K562 (cell line): Measurements from ENCODE around the gene VTN. TPM values are rescaled to one million over a fixed set of nuclear protein-coding genes. Genes with fewer than 3 reads are reported as not detected.

ENCODE experiments used
- ATAC-seq: fragments of 200-7000 bp; cut with Tn5 transposase; 3 replicates; pipeline ENCODE4 v1.9.1; 2020; ENCODE audit warnings: moderate library complexity
- BruUV-seq: library from RNA; stranded (reverse); fragments of 400-500 nt; replicated peaks from 2 replicates; lab custom pipeline; 2021; lab: Mats Ljungman, UMichigan
- CTCF ChIA-PET: fragments of 300-600 bp; formaldehyde crosslinking; extraction: SDS; loops from one replicate; lab custom pipeline; 2021; ENCODE audit warnings: low intra/inter-chr PET ratio; lab: Yijun Ruan, JAX
- POLR2A ChIA-PET: fragments of 300-600, 350-650 bp; sonication (Branson Sonifier 250); formaldehyde crosslinking; extraction: SDS; loops from one replicate; lab custom pipeline; 2021; ENCODE audit warnings: antibody characterized with exemption, inconsistent platforms; lab: Yijun Ruan, JAX
- DNase-seq, 4 experiments: peaks; one replicate each; pipeline versions ENCODE4 v3.0.0 to v3.0.0-alpha.2; 2011 to 2018; ENCODE audit warnings: low spot score in 3 of 4, mixed read lengths in 3 of 4; ENCODE audit errors: extremely low read depth in 1 of 4
- FAIRE-seq: peaks from 2 replicates; lab custom pipeline; 2011; peaks lifted over from hg19 to GRCh38; lab: Jason Lieb, UNC
- H2AFZ ChIP-seq: 2 replicates; pipeline ENCODE4 v1.6.0; 2011; ENCODE audit warnings: low read depth, low read length, control low read depth, inconsistent platforms
- H3K27ac ChIP-seq: fragments of 200-600 bp; 3 replicates; pipeline ENCODE4 v1.8.0; 2011; ENCODE audit warnings: low read depth, mild to moderate bottlenecking, control low read depth, inconsistent platforms, low read length, moderate library complexity, mixed read lengths; ENCODE audit errors: extremely low read depth
- H3K27me3 ChIP-seq, 2 experiments: fragments of 300-600 bp in 1 of 2; 2 replicates in 1 of 2; 3 replicates in 1 of 2; pipeline versions ENCODE4 v1.6.0 to v1.8.0; 2011; ENCODE audit warnings: inconsistent platforms in 2 of 2, low read length in 2 of 2, mild to moderate bottlenecking in 1 of 2, mixed read lengths in 1 of 2, moderate library complexity in 1 of 2; ENCODE audit not compliant: control insufficient read depth in 2 of 2, insufficient read depth in 2 of 2
- H3K36me3 ChIP-seq: fragments of 300-600 bp; 3 replicates; pipeline ENCODE4 v1.8.0; 2011; ENCODE audit warnings: mild to moderate bottlenecking, low read length, inconsistent platforms; ENCODE audit not compliant: control insufficient read depth, insufficient read depth
- H3K4me1 ChIP-seq, 2 experiments: fragments of 200-600 bp in 1 of 2; replicated peaks in 1 of 2; 2 replicates in 1 of 2; 3 replicates in 1 of 2; pipeline versions ENCODE4 v1.5.1 to v1.8.0; 2011; ENCODE audit warnings: inconsistent platforms in 2 of 2, low read length in 2 of 2, mild to moderate bottlenecking in 1 of 2, mixed read lengths in 1 of 2, moderate library complexity in 1 of 2; ENCODE audit not compliant: control insufficient read depth in 2 of 2, insufficient read depth in 2 of 2
- H3K4me2 ChIP-seq: 2 replicates; pipeline ENCODE4 v1.6.1; 2011; ENCODE audit warnings: low read length, control low read depth, inconsistent platforms, mixed read lengths; ENCODE audit not compliant: insufficient read depth
- H3K4me3 ChIP-seq: fragments of 200-600 bp; sonication (generic), shearing (Covaris generic); 2 replicates; pipeline ENCODE4 v1.5.1; 2016; ENCODE audit warnings: control low read depth, inconsistent platforms
- H3K79me2 ChIP-seq: fragments of 200-600 bp; 3 replicates; pipeline ENCODE4 v1.8.0; 2011; ENCODE audit warnings: low read length, inconsistent platforms; ENCODE audit not compliant: control insufficient read depth, insufficient read depth
- H3K9ac ChIP-seq, 2 experiments: 2 replicates each; pipeline versions ENCODE4 v1.6.0 to v1.6.1; 2011; ENCODE audit warnings: low read depth in 2 of 2, low read length in 2 of 2, control low read depth in 1 of 2, inconsistent platforms in 1 of 2, mild to moderate bottlenecking in 1 of 2, mixed read lengths in 1 of 2; ENCODE audit not compliant: insufficient read depth in 1 of 2
- H3K9me1 ChIP-seq: one replicate; pipeline ENCODE4 v1.6.0; 2011; ENCODE audit warnings: inconsistent platforms, mild to moderate bottlenecking, low read length, moderate library complexity; ENCODE audit not compliant: control insufficient read depth, insufficient read depth
- H3K9me3 ChIP-seq: replicated peaks from 2 replicates; pipeline ENCODE4 v1.5.1; 2011; ENCODE audit warnings: low read depth, low read length, inconsistent platforms; ENCODE audit not compliant: control insufficient read depth, insufficient read depth
- H4K20me1 ChIP-seq: replicated peaks from 2 replicates; pipeline ENCODE4 v1.6.1; 2011; ENCODE audit warnings: low read length, inconsistent platforms, mixed read lengths; ENCODE audit not compliant: control insufficient read depth, insufficient read depth
- DPF2 ChIP-seq: fragments of 450-650 bp; IDR thresholded peaks from 2 replicates; pipeline ENCODE4 v1.6.1; 2016
- ETV1 ChIP-seq: fragments of 450-650 bp; conservative IDR thresholded peaks from 2 replicates; pipeline ENCODE4 v1.6.1; 2016; ENCODE audit warnings: missing genetic modification characterization, control low read depth, low read depth, missing compliant biosample characterization
- FOSL1 ChIP-seq: fragments of 200-800 bp; sonication (Bioruptor generic); conservative IDR thresholded peaks from 2 replicates; pipeline ENCODE4 v1.6.1; 2016; ENCODE audit warnings: missing genetic modification characterization, missing compliant biosample characterization
- HOXB6 ChIP-seq: fragments of 250-450 bp; sonication (Bioruptor Pico); IDR thresholded peaks from 2 replicates; pipeline ENCODE4 v1.5.1; 2022; ENCODE audit warnings: mild to moderate bottlenecking, borderline replicate concordance
- KLF13 ChIP-seq: fragments of 450-650 bp; IDR thresholded peaks from 2 replicates; pipeline ENCODE4 v1.6.1; 2016; ENCODE audit warnings: missing genetic modification characterization, low read depth, mild to moderate bottlenecking, missing compliant biosample characterization, moderate library complexity, borderline replicate concordance
- MYBL2 ChIP-seq, 2 experiments: fragments of 450-650 bp in 1 of 2; sonication (generic) in 1 of 2; formaldehyde crosslinking in 1 of 2; IDR thresholded peaks; 2 replicates each; pipeline versions ENCODE4 v1.6.1 to v1.8.1; 2017 to 2022; ENCODE audit warnings: borderline replicate concordance in 1 of 2, inconsistent platforms in 1 of 2, low read depth in 1 of 2, mild to moderate bottlenecking in 1 of 2, missing genetic modification reagents in 1 of 2, moderate library complexity in 1 of 2
- MYNN ChIP-seq, 2 experiments: sonication (generic); formaldehyde crosslinking in 1 of 2; IDR thresholded peaks; 2 replicates each; pipeline versions ENCODE4 v1.5.0 to v1.6.1; 2016 to 2020; ENCODE audit warnings: antibody characterized with exemption in 1 of 2, missing genetic modification reagents in 1 of 2
- NBN ChIP-seq: fragments of 450-650 bp; IDR thresholded peaks from 2 replicates; pipeline ENCODE4 v1.6.1; 2016; ENCODE audit warnings: low read depth, mild to moderate bottlenecking
- SRSF9 ChIP-seq: fragments of 200-400 bp; formaldehyde crosslinking; IDR thresholded peaks from 2 replicates; pipeline ENCODE4 v1.6.1; 2017; ENCODE audit warnings: low read depth, low read length, borderline replicate concordance
- TCFL5 ChIP-seq: fragments of 250-450 bp; sonication (Bioruptor Pico); conservative IDR thresholded peaks from 2 replicates; pipeline ENCODE4 v1.6.1; 2021; ENCODE audit warnings: mild to moderate bottlenecking, moderate library complexity, matching md5 sums
- ZNF644 ChIP-seq: fragments of 200-800 bp; sonication (Bioruptor generic); IDR thresholded peaks from 2 replicates; pipeline ENCODE4 v1.6.1; 2016; ENCODE audit warnings: low read depth, missing genetic modification characterization, missing compliant biosample characterization
- WGBS: fragments of 100-300 bp; shearing (Covaris generic); methylation state at CpG from one replicate; pipeline ENCODE4 v1.1.6; 2016; ENCODE audit warnings: low coverage, mixed read lengths; ENCODE audit not compliant: insufficient coverage; ENCODE audit errors: missing lambda C conversion rate; 5-methylcytosine and 5-hydroxymethylcytosine counted together
- in situ Hi-C: fragments of 300-500 bp; cut with MboI; formaldehyde crosslinking; loops from 4 replicates; pipeline ENCODE4 v1.15.0; 2018; ENCODE audit warnings: inconsistent platforms, mixed read lengths
- intact Hi-C: fragments of 100-400 bp; cut with micrococcal nuclease; formaldehyde crosslinking; loops from 2 replicates; pipeline ENCODE4 v1.14.2; 2022
- polyA plus RNA-seq, 8 experiments: library from polyadenylated mRNA; depleted of rRNA in 4 of 8; stranded (reverse) in 5 of 8; unstranded in 3 of 8; fragments of >200 nt; fragmentation: Nextera tagmentation in 2 of 8; fragmentation: Illumina TruSeq in 1 of 8; extraction: Ambion mirVana in 2 of 8; extraction: Trizol in 1 of 8; gene quantifications; 2 replicates each; pipeline versions ENCODE4 v1.2.1 to v1.2.3, GENCODE V29; 2011 to 2014; ENCODE audit warnings: inconsistent platforms in 1 of 8, missing spikeins in 1 of 8
- total RNA-seq, 7 experiments: library from RNA; depleted of rRNA in 6 of 7; stranded (reverse); fragments of >200 nt in 6 of 7; fragmentation: Illumina TruSeq in 2 of 7; extraction: Trizol in 2 of 7; gene quantifications; 2 replicates each; pipeline versions ENCODE4 v1.2.1 to v1.2.3, GENCODE V29; 2011 to 2021; ENCODE audit warnings: low replicate concordance in 1 of 7
- TF ChIP-seq, protein P1 (sequence below): IDR thresholded peaks from 2 replicates; pipeline ENCODE4 v1.6.1; 2011; ENCODE audit warnings: borderline replicate concordance, low read depth, mild to moderate bottlenecking, moderate library complexity, low read length; ENCODE audit not compliant: insufficient read depth, poor library complexity, severe bottlenecking
- TF ChIP-seq, protein P2 (sequence below): sonication (generic); formaldehyde crosslinking; IDR thresholded peaks from 2 replicates; pipeline ENCODE4 v1.8.0; 2022; ENCODE audit warnings: missing genetic modification reagents, mild to moderate bottlenecking, borderline replicate concordance
- TF ChIP-seq, protein P3 (sequence below), 2 experiments: fragments of 450-650 bp; IDR thresholded peaks; 2 replicates each; pipeline ENCODE4 v1.6.1; 2018; ENCODE audit warnings: mild to moderate bottlenecking in 2 of 2, low read depth in 1 of 2; ENCODE audit not compliant: partially characterized antibody in 2 of 2

Gene VTN
- total and polyA plus RNA-seq, 9 of the 15 experiments (the other 6 are each of a cell fraction or from before 2014, with no cell fraction given), result 0.13 to 1.0 (median 0.29) TPM; not detected in 1

DNA sequence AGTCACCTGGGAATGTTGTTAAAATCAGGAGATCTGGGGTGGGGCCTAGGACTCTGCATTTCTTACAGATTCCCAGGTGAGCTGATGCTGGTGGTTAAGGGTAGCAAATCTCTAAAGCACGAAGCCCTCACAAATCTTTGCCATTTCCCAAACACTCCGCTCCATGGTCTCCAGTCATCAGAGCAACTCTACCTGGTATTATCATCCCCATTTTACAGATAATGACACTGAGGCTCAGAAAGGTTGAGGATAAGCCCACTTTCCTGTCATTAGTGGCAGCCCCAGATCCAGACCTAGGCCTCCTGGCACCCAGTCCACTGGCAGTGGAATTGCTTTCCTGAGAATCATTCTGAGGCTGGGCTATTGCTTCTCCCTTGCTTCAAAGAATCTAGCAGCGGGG, 27.2 kb upstream of the VTN start:
- Histone ChIP-seq H3K79me2 (no peaks in the 10 kb centered on the region), H3K27ac (no peak overlapping the region), H3K9me3 (no peaks in the 10 kb centered on the region), H3K4me3 (no peak overlapping the region), H3K27me3 (no peaks in the 10 kb centered on the region), H3K4me1 (peaks cover 0 to 3% of the 10 kb centered on the region in 2 experiments; a peak in 4 of 5 replicates), H3K36me3 (peaks cover 5% of the 10 kb centered on the region; the same call in 1 of the 3 replicates), H2AFZ (no peak overlapping the region), H3K9me1 (peaks cover 3% of the 10 kb centered on the region), H3K4me2 (no peak overlapping the region), H3K9ac (no peak overlapping the region), H4K20me1 (0 out of 2 replicates have a peak, but pooled peaks cover 8% of the 10 kb centered on the region)
- ATAC-seq, result no peak
- in situ Hi-C loops (no loop called here), intact Hi-C loops (no loop called here)
- 65% methylated on average over 3 of the region's 3 CpGs for WGBS
- BruUV-seq, result no TSS peak
- CTCF ChIA-PET, result no interaction called here
- POLR2A ChIA-PET, result interaction anchor here (0.7 to 1.5 kb wide), 3 partner anchors 8 to 20 kb away, joined by 3 to 7 read pairs (median 3); partner anchors contain the start of gene SLC46A1
- no peak for FAIRE-seq
- DNase-seq, result no peak
- TF ChIP-seq NBN (no peak), HOXB6 (no peak), KLF13 (no peak), FOSL1 (tag) (no peak), TCFL5 (CRISPR knock-in tag) (no peak), SRSF9 (no peak), ZNF644 (tag) (no peak), ETV1 (no peak), MYBL2 (IDR thresholded peaks at IDR 0.05; ENCODE audit: low read depth) (no peak), MYBL2 (CRISPR knock-in tag; IDR thresholded peaks at IDR 0.05; ENCODE audit: borderline replicate concordance) (no peak), MYNN (IDR thresholded peaks at IDR 0.05) (no peak), MYNN (CRISPR knock-in tag; IDR thresholded peaks at IDR 0.05) (no peak), DPF2 (no peak)
- TF ChIP-seq, protein P1, sequence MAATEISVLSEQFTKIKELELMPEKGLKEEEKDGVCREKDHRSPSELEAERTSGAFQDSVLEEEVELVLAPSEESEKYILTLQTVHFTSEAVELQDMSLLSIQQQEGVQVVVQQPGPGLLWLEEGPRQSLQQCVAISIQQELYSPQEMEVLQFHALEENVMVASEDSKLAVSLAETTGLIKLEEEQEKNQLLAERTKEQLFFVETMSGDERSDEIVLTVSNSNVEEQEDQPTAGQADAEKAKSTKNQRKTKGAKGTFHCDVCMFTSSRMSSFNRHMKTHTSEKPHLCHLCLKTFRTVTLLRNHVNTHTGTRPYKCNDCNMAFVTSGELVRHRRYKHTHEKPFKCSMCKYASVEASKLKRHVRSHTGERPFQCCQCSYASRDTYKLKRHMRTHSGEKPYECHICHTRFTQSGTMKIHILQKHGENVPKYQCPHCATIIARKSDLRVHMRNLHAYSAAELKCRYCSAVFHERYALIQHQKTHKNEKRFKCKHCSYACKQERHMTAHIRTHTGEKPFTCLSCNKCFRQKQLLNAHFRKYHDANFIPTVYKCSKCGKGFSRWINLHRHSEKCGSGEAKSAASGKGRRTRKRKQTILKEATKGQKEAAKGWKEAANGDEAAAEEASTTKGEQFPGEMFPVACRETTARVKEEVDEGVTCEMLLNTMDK, result no peak
- TF ChIP-seq, protein P2, sequence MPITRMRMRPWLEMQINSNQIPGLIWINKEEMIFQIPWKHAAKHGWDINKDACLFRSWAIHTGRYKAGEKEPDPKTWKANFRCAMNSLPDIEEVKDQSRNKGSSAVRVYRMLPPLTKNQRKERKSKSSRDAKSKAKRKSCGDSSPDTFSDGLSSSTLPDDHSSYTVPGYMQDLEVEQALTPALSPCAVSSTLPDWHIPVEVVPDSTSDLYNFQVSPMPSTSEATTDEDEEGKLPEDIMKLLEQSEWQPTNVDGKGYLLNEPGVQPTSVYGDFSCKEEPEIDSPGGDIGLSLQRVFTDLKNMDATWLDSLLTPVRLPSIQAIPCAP (CRISPR knock-in tag), result no peak
- TF ChIP-seq, protein P3, sequence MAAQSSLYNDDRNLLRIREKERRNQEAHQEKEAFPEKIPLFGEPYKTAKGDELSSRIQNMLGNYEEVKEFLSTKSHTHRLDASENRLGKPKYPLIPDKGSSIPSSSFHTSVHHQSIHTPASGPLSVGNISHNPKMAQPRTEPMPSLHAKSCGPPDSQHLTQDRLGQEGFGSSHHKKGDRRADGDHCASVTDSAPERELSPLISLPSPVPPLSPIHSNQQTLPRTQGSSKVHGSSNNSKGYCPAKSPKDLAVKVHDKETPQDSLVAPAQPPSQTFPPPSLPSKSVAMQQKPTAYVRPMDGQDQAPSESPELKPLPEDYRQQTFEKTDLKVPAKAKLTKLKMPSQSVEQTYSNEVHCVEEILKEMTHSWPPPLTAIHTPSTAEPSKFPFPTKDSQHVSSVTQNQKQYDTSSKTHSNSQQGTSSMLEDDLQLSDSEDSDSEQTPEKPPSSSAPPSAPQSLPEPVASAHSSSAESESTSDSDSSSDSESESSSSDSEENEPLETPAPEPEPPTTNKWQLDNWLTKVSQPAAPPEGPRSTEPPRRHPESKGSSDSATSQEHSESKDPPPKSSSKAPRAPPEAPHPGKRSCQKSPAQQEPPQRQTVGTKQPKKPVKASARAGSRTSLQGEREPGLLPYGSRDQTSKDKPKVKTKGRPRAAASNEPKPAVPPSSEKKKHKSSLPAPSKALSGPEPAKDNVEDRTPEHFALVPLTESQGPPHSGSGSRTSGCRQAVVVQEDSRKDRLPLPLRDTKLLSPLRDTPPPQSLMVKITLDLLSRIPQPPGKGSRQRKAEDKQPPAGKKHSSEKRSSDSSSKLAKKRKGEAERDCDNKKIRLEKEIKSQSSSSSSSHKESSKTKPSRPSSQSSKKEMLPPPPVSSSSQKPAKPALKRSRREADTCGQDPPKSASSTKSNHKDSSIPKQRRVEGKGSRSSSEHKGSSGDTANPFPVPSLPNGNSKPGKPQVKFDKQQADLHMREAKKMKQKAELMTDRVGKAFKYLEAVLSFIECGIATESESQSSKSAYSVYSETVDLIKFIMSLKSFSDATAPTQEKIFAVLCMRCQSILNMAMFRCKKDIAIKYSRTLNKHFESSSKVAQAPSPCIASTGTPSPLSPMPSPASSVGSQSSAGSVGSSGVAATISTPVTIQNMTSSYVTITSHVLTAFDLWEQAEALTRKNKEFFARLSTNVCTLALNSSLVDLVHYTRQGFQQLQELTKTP (IDR thresholded peaks at IDR 0.05; ENCODE audit: low read depth in 1 of 2, partially characterized antibody in 2 of 2), result no peak
